Kidney epithelial cell (primary cell): ENCODE data around the gene ECM1. TPM values are rescaled to one million over a fixed set of nuclear protein-coding genes. Genes with fewer than 3 reads are reported as not detected.

Experiments
- DNase-seq: peaks from one replicate; pipeline ENCODE4 v3.0.0-alpha.2; 2010; ENCODE audit warnings: low read depth
- H3K27me3 ChIP-seq: 2 replicates; pipeline ENCODE4 v1.6.0; 2011; ENCODE audit warnings: low read length; ENCODE audit not compliant: control insufficient read depth, insufficient read depth
- H3K36me3 ChIP-seq: 2 replicates; pipeline ENCODE4 v1.5.1; 2011; ENCODE audit warnings: low read length; ENCODE audit not compliant: control insufficient read depth, insufficient read depth
- H3K4me3 ChIP-seq: 2 replicates; pipeline ENCODE4 v1.5.1; 2011; ENCODE audit warnings: low read depth, mild to moderate bottlenecking, control low read depth, low read length
- total RNA-seq: library from RNA; depleted of rRNA; stranded (reverse); fragments of >200 nt; gene quantifications from 2 replicates; pipeline ENCODE4 v1.2.3, GENCODE V29; 2015
- TF ChIP-seq, protein P1 (sequence below): IDR thresholded peaks from 2 replicates; pipeline ENCODE4 v1.5.1; 2011; ENCODE audit warnings: mild to moderate bottlenecking, moderate library complexity, low read length, control low read depth, inconsistent platforms; ENCODE audit not compliant: insufficient read depth, poor library complexity, severe bottlenecking

ECM1 gene
- total RNA-seq, 1 donor from 2014 or later: 5.4 TPM

DNA sequence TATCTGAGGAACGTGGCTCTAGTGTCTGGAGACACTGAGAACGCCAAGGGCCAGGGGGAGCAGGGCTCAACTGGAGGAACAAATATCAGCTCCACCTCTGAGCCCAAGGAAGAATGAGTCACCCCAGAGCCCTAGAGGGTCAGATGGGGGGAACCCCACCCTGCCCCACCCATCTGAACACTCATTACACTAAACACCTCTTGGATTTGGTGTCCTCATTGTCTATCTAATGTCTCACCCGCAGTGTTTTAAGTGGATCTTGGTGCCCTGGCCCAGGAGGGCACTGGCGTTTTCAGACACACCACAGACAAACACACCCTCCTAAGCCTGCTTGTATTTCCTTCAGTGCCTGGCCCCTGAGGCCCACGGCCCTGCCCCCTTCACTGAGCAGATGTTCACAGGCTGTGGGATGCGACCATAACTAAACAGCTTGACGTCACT lies 5.5 kb downstream of the ECM1 start:
- Histone ChIP-seq H3K4me3 (no peak overlapping the region), H3K36me3 (no peaks in the 10 kb centered on the region), H3K27me3 (no peaks in the 10 kb centered on the region)
- TF ChIP-seq, protein P1, sequence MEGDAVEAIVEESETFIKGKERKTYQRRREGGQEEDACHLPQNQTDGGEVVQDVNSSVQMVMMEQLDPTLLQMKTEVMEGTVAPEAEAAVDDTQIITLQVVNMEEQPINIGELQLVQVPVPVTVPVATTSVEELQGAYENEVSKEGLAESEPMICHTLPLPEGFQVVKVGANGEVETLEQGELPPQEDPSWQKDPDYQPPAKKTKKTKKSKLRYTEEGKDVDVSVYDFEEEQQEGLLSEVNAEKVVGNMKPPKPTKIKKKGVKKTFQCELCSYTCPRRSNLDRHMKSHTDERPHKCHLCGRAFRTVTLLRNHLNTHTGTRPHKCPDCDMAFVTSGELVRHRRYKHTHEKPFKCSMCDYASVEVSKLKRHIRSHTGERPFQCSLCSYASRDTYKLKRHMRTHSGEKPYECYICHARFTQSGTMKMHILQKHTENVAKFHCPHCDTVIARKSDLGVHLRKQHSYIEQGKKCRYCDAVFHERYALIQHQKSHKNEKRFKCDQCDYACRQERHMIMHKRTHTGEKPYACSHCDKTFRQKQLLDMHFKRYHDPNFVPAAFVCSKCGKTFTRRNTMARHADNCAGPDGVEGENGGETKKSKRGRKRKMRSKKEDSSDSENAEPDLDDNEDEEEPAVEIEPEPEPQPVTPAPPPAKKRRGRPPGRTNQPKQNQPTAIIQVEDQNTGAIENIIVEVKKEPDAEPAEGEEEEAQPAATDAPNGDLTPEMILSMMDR: no peak
- DNase-seq: no peak

DNA sequence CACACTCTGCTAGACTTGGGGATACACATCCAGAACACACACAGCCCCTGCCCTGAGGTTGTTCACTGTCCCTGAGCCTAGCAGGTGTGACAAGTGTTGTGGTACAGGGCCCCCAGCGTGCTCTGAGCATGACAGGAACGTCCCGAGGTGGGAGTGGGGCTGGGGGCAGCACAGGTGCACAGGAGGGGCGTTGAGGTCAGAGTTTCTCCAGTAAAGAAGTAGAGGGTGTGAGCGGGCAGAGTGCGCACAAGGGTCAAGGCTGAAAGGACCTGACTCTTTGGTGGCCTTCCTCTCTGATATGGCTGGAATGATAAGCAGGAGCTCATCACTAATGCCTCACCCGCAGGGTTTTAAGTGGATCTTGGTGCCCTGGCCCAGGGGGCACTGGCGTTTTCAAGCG lies 6.4 kb downstream of the ECM1 start:
- H3K27me3 ChIP-seq: no peaks in the 10 kb centered on the region
- H3K4me3 ChIP-seq: no peak overlapping the region
- H3K36me3 ChIP-seq: no peaks in the 10 kb centered on the region
- DNase-seq: no peak
- TF ChIP-seq, protein P1: no peak

DNA sequence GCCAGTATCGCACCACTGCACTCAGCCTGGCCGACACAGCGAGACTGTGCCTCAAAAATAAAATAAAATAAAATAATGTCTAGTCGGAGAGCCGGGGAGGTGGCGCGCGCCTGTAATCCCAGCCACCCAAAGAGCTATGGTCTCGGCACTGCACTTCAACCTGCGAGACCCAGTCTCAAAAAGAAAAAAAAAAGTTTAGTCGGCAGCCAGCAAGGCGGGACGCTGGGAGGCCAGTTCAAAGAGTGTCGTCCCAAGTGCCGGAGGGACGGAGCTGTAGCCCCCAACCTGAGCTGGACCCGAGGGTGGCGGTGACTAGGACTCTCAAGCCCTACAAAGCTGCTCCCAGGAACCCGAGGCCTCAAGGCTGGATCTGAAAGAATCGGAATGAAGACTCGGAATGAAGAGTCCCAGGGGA lies 7.0 kb downstream of the ECM1 start:
- DNase-seq: no peak
- Histone ChIP-seq H3K4me3 (peak overlapping the region; percentile 38), H3K27me3 (no peaks in the 10 kb centered on the region), H3K36me3 (no peaks in the 10 kb centered on the region)
- TF ChIP-seq, protein P1: no peak

DNA sequence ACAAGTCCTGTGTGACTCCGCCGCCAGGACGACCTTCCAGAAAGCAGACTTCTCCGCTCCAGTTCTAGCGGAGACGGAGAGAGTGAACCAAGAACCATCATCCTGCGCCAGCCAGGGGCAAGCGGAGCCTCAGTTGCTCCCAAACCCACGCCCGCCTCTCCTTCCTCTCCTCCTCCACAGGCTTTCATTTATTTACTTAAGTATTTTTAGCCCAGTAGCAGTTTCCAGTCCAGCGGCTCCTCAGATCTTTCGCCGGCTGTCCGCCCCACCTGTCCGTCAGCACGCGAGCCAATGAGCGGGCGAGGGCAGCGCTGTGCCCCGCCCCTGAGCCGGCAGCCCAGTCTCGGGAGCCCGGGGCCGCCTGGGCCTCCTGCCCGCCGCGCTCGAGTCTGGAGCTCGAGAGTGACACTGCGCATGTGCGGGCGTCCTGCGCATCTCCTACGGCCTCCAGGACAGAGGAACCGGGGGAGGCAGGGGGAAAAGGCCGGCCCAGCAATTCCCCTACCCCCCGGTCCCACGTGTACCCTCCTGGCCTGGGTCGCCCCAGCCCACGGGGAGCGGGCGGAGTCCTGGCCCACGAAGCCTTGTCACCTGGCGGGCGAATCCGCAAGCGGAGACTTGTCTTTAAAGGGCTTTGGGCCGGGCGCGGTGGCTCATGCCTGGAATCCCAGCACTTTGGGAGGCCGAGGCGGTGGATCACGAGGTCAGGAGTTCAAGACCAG lies 7.6 kb downstream of the ECM1 start, which contains the start of gene FALEC:
TSS of gene FALEC (plus strand) at position 425 of the 722 bp plus-strand sequence.
- DNase-seq: peak; percentile 73
- Histone ChIP-seq H3K27me3 (no peaks in the 10 kb centered on the region), H3K36me3 (no peaks in the 10 kb centered on the region), H3K4me3 (peak within 1 kb of the TSS; percentile 46)
- TF ChIP-seq, protein P1: no peak

DNA sequence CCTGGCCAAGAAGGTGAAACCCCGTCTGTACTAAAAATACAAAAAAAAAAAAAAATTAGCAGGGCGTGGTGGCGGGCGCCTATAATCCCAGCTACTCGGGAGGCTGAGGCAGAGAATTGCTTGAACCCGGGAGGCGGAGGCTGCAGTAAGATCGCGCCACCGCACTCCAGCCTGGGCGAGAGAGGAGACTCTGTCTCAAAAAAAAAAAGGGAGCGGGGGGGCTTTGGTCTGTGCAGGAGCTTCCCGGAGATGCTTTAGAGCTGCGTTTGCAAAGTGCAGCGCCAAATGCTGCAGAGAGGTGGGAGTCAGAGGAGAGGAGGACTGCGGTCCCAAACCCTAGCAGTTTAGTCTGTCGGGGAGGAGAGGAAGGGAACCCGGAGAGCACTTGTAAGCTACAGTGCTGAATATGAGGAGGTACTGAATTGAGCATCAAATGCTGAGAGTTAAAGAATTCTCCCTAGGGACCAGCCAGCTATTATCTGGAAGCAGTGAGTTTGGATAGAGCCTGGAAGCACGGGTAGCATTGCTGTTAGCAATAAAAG lies 8.2 kb downstream of the ECM1 start:
- TF ChIP-seq, protein P1: no peak
- H3K27me3 ChIP-seq: no peaks in the 10 kb centered on the region
- H3K4me3 ChIP-seq: peak overlapping the region; percentile 46
- no peaks in the 10 kb centered on the region for H3K36me3 ChIP-seq
- no peak for DNase-seq
